Measurements from ENCODE around the gene DEPDC4. TPM values are rescaled to one million over a fixed set of nuclear protein-coding genes. Genes with fewer than 3 reads are reported as not detected.

The DEPDC4 gene
- total RNA-seq, 1 donor from 2014 or later: 0.68 TPM

DNA sequence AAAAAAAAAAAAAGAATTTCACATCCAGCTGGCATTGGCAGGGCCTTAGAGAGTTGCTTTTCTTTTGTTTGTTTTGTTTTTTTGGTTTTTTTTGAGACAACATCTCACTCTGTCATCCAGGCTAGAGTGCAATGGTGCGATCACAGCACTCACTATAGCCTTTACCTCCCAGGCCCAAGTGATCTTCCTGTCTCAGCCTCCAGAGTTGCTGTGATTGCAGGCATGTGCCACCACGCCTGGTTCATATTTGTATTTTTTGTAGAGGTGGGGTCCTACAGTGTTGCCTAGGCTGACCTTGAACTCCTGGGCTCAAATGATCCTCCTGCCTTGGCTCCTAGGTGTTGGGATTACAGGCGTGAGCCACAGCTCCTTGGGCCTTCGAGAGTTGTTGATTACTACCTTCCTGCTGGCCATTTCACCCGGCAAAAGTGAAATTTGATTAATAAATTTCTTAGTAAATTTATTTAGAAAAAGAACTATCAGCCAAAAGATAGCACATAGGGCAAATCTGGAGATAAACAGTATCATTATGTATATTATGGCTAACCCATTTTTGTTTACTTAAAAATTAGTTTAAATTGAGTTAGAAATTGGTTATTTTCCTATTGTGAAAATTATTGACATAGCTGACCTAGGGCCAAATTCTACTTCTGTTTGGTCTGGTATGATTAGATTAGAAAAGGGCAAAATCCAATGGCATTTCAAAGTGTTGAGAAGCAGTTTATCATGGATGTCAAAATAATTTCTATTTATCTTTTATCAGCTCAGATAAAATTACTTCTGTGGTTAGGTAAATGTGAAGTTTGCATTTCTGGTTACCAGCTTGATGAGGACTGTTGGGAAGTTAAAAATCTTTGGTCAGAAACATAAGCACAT, 53.6 kb downstream of the DEPDC4 start:
- no peak for ATAC-seq

DNA sequence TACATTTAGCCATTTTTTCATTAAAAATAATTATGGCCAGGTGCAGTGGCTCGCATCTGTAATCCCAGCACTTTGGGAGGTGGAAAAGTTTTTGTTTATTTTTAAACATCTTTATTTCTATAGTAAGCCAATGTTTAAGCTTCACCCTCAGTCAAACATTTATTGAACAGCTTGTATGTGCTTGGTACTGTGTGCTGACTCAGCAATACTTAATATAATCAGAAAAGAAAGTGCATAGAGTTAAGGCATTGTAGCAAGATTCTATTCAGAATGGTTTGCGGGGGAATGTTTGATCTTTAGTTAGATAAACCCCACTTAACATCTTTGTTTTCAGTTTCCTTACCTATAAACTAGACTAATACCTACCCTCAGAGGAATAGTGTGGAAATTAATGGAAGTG, 55.2 kb downstream of the DEPDC4 start:
- ATAC-seq: no peak

DNA sequence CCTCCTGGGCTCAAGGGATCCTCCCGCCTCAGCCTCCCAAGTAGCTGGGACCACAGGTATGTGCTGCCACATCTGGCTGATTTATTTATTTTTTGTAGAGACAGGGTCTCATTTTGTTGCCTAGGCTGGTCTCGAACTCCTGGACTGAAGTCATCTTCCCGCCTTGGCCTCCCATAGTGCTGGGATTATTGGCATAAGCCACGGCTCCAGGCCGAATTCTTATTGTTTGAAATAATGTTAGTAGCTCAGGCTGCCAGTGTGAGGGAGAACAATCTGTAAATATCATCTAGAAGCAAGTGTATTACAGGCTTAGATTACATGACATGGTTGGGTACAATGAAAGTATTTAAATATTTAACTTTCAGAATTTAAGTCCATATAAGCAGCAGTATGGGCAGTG, 58.0 kb downstream of the DEPDC4 start:
- ATAC-seq: no peak

DNA sequence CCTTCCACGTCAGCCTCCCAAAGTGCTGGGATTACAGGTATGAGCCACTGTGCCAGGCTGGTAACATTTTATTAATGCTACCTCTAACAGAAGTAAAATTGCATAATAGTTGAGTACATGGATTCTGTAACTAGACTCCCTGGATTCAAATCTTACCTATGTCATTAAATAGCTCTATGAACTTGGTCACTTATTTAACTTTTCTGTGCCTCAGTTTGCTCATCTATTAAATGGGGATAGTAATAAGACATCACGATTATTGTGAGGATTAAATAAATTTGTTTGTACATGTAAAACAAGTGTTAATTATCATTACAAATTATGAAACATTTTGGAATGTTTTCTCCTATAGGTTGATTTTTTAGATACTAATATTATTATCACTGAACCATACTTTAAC, 59.6 kb downstream of the DEPDC4 start:
- no peak for ATAC-seq

DNA sequence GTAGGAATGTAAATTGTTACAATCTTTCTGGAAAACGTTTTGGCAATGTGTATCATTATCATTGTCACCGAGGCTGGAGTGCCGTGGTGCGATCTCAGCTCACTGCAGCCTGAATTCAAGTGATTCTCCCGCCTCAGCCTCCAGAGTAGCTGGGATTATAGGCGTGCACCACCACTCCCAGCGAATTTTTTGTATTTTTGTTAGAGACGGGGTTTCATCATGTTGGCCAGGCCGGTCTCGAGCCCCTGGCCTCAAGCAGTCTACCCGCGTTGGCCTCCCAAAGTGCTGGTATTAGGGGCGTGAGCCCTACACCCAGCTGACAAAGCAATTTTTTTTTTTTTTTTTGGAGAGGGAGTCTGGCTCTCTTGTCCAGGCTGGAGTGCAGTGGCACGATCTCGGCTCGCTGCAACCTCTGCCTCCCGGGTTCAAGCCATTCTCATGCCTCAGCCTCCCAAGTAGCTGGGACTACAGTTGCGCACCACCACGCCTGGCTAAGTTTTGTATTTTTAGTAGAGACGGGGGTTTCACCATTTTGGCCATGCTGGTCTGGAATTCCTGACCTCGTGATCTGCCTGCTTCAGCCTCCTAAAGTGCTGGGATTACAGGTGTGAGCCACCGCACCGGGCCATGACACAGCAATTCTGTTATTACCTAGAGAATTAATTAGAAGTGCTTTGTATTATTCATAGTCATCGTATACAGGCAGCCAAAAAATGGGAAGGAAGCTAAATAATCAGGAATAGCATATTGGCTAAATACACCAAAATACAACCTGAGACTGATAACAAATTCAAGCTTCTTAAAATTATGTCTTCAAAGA, 65.1 kb downstream of the DEPDC4 start:
- ATAC-seq: no peak

DNA sequence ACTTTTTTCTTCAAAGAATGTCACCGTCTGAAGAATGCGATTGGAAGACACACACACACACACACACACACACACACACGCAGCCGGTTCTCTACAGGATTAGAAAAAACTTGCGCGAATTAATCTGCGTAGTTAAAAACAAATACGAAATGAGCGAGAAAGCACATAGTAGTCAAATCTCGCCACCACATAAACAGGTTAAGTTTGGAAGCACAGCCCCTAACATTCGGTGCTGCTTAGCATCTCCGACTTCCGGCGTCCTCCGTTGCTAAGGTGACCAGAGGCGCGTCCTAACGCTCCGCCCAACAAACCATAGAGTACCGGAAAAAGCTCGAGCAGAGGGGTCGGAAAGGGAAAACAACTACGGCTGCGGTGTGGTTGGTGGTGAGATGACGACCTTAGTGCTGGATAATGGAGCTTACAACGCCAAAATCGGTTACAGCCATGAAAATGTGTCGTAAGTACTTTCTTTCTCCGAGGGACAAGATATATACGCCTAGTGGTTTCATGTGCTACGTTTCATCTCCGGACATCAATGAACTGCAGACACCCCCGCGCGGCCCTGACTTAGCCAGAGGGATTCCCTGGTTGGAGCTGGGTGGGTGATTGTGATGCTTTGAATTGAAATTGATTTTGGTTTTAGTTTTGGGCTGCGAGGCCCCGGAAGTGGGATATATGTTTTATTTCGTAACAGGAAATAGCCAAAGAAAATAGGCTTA, 66.3 kb downstream of the DEPDC4 start, which contains the start of gene ACTR6:
Gene ACTR6 (plus strand): TSS at position 353 of the 719 bp plus-strand sequence. CDS start 37 bp downstream, at position 390.
- ATAC-seq: peak; percentile 97

DNA sequence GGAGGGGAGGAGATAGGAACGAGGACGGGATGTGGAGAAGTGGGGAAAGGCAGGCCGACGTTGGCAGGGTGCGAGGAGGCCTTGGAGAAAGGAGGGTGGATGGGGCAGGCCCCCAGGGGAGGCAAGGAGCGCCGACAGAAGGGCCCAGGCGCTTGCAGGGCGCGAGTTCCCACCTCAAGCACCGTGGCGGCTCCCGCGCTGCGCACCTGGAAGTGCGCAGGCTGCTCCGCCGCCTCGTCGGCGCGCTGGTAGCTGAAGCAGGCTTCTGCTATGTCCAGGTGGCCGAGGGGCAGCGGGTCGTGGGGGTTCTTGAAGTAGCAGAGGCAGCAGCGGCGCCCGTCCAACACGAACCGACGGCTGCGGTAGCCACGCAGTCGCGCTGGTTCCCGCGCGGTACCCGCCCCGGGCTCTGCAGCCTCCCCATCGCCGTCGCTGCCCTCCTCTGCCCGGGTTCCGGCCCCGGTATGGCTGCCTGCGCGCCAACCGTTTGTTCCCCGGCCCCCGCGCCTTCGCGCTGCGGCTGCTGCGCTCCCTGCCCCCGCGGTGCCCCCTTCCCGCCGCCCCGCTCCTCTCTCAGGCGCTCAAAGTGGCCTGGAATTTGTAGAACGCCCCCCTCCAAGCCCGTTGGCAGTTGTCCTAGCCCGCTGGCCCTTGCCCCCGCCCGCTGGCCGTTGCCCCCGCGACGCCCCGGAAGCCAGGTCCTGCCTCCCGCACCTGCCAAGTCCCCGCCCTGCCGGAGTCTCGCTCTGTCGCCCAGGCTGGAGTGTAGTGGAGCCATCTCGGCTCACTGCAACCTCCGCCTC, 67.3 kb downstream of the DEPDC4 start:
- ATAC-seq: peak; percentile 75

DNA sequence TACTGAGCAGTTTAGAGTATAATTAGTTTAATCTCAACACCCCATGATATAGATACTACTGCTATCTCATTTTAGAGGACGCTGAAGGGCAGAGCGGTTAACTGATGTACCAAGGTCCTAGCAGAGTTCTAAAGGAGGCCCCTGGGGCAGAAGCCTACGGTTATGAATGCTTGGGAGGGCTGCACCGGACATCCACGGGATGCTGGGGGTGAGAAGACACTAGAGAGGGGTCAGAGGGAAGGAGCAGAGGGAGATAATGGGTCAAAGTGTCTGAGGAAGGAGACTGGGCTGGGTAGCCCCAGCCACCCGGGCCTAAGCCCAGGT, 67.9 kb downstream of the DEPDC4 start:
- peak; percentile 2 for ATAC-seq

DNA sequence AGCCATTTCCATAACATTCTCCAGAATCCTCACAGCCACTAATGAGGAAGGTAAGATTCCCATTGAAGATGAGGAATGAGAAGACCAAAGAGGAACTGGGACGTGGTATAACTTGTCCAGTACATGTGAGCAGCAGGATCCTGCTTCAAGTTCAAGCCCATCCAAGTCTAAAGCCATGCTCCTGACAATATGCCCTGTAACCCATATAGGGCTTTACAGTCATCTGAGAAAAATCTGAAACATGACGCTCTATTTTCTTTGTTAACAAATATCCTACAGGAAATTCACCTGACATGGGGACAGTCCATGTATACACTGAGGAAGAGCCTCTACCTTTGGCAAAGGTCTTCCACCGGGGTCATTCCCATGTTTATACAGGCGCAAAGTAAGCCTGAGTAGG, 69.4 kb downstream of the DEPDC4 start:
- peak; percentile 11 for ATAC-seq

DNA sequence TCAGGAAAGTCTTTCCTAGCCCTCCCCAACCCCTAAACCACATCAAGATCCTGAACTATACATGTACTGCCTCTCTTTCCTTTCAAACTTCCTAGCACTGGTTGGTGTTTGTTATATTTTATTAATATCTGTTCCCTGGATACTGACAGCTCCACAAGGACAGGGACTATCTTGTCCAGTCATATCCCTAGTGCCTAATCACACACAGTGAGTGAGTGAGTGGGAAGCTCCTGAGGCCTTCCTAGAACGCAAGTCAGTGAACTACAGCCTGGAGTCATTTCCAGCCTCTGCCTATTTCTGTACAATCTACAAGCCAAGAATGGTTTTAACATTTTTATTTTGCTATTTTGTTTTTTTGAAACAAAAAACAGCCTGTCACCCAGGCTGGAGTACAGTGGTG, 73.8 kb downstream of the DEPDC4 start:
- no peak for ATAC-seq

Other genes with a start within 250 kb of the DEPDC4 start
- 13.5 TPM for gene BLTP3B, start 124.2 kb downstream of the DEPDC4 start, total RNA-seq
- 20.4 TPM for gene ACTR6, start 66.3 kb downstream of the DEPDC4 start, total RNA-seq
- 29.3 TPM for gene SCYL2, start 98 bp upstream of the DEPDC4 start, total RNA-seq
- gene SLC17A8, start 90.0 kb upstream of the DEPDC4 start, total RNA-seq: not detected
- gene NR1H4, start 206.8 kb upstream of the DEPDC4 start, total RNA-seq: not detected

Data from esophagus mucosa (tissue), 1 donor.